Activated CD4-positive, alpha-beta T cell treated with anti-CD3 and anti-CD28 coated beads, Interleukin-2, amount 10 ng/mL, durations not matched to agents 24 days and 14 days (primary cell): ENCODE measurements around the gene TEX30. TPM values are rescaled to one million over a fixed set of nuclear protein-coding genes. Genes with fewer than 3 reads are reported as not detected.

Experiments
- DNase-seq: peaks from one replicate; pipeline ENCODE4 v3.0.0; 2022
- H3K27ac Mint-ChIP-seq: one replicate; pipeline ENCODE4 v1.8.0; 2022; ENCODE audit warnings: mild to moderate bottlenecking, mixed read lengths
- H3K27me3 Mint-ChIP-seq: one replicate; pipeline ENCODE4 v1.8.0; 2022; ENCODE audit warnings: mixed read lengths
- H3K36me3 Mint-ChIP-seq: one replicate; pipeline ENCODE4 v1.8.0; 2022; ENCODE audit warnings: low read depth, mild to moderate bottlenecking, mixed read lengths
- H3K4me1 Mint-ChIP-seq: one replicate; pipeline ENCODE4 v1.8.0; 2021; ENCODE audit warnings: mixed read lengths
- H3K4me3 Mint-ChIP-seq: one replicate; pipeline ENCODE4 v1.8.0; 2022; ENCODE audit warnings: mild to moderate bottlenecking, moderate library complexity, mixed read lengths
- H3K9me3 Mint-ChIP-seq: one replicate; pipeline ENCODE4 v1.8.0; 2021; ENCODE audit warnings: mixed read lengths
- intact Hi-C: fragments of 100-400 bp; cut with micrococcal nuclease; formaldehyde crosslinking; loops from one replicate; pipeline ENCODE4 v1.15.1; 2023
- total RNA-seq: library from RNA; stranded (reverse); gene quantifications from 2 replicates; pipeline ENCODE4 v1.2.3, GENCODE V29; 2022

The TEX30 gene
- total RNA-seq = 55.4 and 65.6 TPM in 2 replicates

DNA sequence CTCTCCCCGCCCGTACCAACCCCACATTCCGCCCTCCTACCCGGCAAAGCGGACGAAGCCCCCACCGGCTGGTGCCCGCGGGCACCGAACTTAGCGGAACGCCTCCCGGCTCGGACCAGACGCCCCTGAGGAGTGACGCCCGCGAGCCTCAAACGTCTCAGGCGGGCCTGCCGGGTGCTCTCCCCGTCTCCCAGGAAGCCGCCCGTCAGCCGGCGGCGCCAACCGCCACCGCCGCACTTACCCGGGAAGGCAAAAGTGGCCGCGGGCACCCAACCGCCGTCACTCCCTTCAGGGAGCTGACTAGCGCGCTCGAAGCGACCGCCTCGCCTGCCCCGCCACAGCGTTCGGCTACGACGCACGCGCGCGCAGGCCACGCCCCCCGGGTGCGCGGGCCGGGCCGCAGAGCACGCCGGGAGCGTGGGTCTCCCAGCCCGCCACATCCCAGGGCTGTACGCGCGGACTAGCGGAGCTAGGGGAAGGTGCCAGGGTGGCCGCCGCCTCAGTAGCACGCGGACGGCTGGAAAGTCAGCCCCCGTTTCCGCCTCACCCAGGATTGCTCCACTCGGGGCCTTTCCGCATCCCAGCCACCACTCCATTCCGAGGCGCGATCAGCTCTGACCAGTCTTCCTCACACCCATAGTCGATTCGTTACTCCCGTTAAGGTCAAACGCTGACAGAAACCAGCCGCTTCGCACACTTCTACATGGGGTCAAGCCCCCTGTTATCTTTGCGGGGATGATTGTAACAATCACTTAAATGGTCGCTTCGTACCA, at the start of gene TEX30:
TEX30 (minus strand) TSS at position 346 of the 773 bp plus-strand sequence. CDS start 3,760 bp downstream, outside the sequence.
- peak within 1 kb of the TSS; percentile 87 for H3K4me3 Mint-ChIP-seq
- peaks cover 21% of the 10 kb centered on the region for H3K36me3 Mint-ChIP-seq
- peaks cover 49% of the 10 kb centered on the region for H3K4me1 Mint-ChIP-seq
- H3K9me3 Mint-ChIP-seq = no peaks in the 10 kb centered on the region
- DNase-seq = peak; percentile 98
- H3K27me3 Mint-ChIP-seq = no peaks in the 10 kb centered on the region
- H3K27ac Mint-ChIP-seq = peak within 1 kb of the TSS; percentile 93
- intact Hi-C loops = loop anchor here (1.0 to 10.0 kb wide), 4 partner anchors 27 to 379 kb away; partner anchors contain the start of gene TPP2

DNA sequence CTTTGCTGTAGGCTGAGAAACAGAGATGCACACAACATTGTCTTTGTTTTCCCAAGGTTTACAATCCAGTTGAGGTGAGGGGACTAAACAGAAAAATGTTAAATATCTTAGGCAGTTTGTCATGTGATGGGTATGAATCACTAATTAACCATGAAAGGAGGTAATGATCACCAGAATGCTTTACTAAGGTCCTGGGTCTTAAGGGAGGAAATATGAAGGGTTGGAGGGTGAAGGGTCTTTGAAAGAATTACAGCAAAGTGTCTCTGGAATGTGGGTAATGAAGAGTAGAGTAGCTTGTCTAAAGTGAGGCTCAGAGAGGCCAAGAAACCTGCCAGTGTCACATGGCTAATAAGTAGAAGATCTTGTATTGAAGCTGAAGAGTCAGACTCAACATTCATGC, 44.3 kb upstream of the TEX30 start:
- Mint-ChIP-seq H3K36me3 (peaks cover 49% of the 10 kb centered on the region), H3K4me1 (peaks cover 11% of the 10 kb centered on the region), H3K27me3 (no peaks in the 10 kb centered on the region), H3K4me3 (no peak overlapping the region), H3K27ac (no peak overlapping the region), H3K9me3 (no peaks in the 10 kb centered on the region)
- intact Hi-C loops = no loop called here
- no peak for DNase-seq

DNA sequence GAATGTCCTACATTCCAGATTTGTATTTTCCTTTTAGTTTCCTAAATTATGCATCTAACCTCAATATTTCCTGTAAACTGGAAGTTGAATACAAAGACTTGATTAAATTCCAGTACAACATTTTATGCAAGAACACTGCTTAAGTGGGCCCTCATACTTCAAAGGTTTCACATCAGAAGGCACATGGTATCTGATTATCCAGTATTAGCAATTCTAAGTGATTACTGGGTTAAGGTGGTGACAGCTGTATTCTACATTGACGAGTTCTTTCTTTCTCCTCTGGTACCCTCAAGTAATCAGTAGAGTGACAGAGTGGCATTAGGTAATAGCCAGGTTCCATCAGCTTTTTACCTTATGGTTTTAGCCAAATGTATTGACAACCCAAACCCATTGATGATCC, 43.7 kb upstream of the TEX30 start:
- Mint-ChIP-seq H3K36me3 (peaks cover 48% of the 10 kb centered on the region), H3K4me1 (peaks cover 14% of the 10 kb centered on the region), H3K27me3 (no peaks in the 10 kb centered on the region), H3K27ac (no peak overlapping the region), H3K4me3 (no peak overlapping the region), H3K9me3 (peaks cover under 1% of the 10 kb centered on the region)
- DNase-seq = no peak
- intact Hi-C loops = no loop called here

DNA sequence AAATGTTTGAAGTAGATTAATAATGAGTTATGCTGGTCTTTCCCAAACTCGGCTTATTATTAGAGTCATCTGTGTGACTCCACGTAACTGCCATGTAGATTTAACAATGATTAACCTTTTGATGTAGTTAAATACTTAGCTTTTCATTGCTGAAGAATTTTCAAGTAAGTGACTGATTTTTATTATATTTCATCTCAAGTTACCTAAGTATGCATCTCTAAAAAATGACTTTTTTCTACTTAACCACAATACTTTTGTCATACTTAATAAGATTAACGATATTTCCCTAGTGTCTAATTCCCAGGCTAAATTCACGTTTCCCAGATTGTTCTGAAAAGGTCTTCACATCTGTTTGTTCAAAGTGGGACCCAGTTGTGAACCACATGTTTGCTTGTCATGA, 43.1 kb upstream of the TEX30 start:
- peaks cover 18% of the 10 kb centered on the region for H3K4me1 Mint-ChIP-seq
- no peak overlapping the region for H3K27ac Mint-ChIP-seq
- H3K36me3 Mint-ChIP-seq = peaks cover 48% of the 10 kb centered on the region
- intact Hi-C loops = no loop called here
- H3K9me3 Mint-ChIP-seq = peaks cover 5% of the 10 kb centered on the region
- no peak for DNase-seq
- no peak overlapping the region for H3K4me3 Mint-ChIP-seq
- no peaks in the 10 kb centered on the region for H3K27me3 Mint-ChIP-seq

DNA sequence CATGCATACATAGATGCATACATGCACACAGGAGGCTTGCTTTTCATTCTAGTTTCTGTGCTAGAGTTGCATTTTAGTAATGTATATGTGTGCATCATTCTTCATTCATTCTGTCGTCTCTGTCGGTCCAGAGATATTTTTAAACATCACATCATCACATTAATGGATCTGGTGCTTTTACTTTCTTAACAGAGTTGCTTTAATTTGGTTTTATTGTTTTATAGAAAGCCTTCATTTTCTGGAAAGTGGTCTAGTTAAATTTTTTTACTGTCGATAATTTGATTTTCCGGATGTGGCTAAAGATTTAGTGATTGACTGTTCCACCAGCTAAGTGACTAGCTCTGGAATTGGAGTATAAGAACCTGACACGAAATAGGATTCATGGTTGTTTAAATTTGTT, 42.2 kb upstream of the TEX30 start:
- intact Hi-C loops = loop anchor here (2.0 kb wide), 1 partner anchor 15 kb away; no protein-coding TSS in a partner anchor
- DNase-seq = no peak
- H3K9me3 Mint-ChIP-seq = peaks cover 5% of the 10 kb centered on the region
- peaks cover 18% of the 10 kb centered on the region for H3K4me1 Mint-ChIP-seq
- no peak overlapping the region for H3K4me3 Mint-ChIP-seq
- H3K36me3 Mint-ChIP-seq = peaks cover 57% of the 10 kb centered on the region
- H3K27ac Mint-ChIP-seq = no peak overlapping the region
- H3K27me3 Mint-ChIP-seq = no peaks in the 10 kb centered on the region

DNA sequence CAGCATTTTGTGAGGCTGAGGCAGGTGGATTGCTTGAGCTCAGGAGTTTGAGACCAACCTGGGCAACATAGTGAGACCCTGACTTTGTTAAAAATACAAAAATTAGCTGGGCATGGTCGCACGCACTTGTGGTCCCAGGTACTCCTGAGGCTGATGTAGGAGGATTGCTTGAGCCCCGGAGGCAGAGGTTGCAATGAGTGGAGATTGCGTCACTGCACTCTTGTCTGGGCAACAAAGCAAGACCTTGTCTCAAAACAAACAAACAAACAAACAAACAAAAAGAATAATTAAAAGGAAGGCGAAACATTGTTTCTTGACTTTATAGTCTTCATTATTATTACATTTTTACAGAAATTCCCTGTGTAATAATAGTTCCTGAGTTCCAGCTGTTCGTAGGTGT, 41.2 kb upstream of the TEX30 start:
- DNase-seq = no peak
- Mint-ChIP-seq H3K4me3 (no peak overlapping the region), H3K27me3 (no peaks in the 10 kb centered on the region), H3K9me3 (peaks cover 5% of the 10 kb centered on the region), H3K27ac (no peak overlapping the region), H3K4me1 (peaks cover 18% of the 10 kb centered on the region), H3K36me3 (peaks cover 57% of the 10 kb centered on the region)
- intact Hi-C loops = loop anchor here (2.0 kb wide), 1 partner anchor 14 kb away; no protein-coding TSS in a partner anchor

DNA sequence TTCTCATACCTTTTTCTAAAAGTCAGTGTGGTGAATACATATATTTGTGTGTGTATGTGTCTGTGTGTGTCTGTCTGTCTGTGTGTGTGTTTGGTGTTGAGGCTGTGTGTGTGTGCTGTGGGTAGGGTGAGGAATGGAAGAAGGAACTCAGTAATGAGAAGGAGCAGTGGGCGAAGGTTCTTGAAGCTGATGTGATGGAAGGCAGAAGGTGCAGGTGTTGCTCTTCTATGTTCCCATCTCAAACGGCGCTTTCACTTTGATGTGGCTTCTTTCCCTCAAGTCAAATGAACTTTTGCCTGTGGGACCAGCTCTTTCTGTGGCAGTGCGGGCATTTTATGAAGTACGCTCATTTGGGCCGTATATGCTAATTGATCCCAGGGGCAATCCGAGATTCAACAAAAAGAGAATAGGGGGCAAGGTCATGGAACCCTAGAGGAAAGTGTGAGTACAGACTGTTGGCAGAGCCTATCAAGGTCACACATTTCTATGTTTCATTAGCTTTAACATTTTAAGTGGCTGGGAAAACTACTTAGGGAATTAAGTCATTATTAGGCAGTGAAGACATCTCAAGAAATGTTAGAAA, 40.5 kb upstream of the TEX30 start:
- Mint-ChIP-seq H3K36me3 (peaks cover 57% of the 10 kb centered on the region), H3K27me3 (no peaks in the 10 kb centered on the region), H3K4me3 (peak overlapping the region; percentile 3), H3K9me3 (peaks cover 5% of the 10 kb centered on the region), H3K4me1 (peaks cover 18% of the 10 kb centered on the region), H3K27ac (peak overlapping the region; percentile 55)
- DNase-seq = no peak
- intact Hi-C loops = loop anchor here (2.0 kb wide), 1 partner anchor 13 kb away; no protein-coding TSS in a partner anchor

DNA sequence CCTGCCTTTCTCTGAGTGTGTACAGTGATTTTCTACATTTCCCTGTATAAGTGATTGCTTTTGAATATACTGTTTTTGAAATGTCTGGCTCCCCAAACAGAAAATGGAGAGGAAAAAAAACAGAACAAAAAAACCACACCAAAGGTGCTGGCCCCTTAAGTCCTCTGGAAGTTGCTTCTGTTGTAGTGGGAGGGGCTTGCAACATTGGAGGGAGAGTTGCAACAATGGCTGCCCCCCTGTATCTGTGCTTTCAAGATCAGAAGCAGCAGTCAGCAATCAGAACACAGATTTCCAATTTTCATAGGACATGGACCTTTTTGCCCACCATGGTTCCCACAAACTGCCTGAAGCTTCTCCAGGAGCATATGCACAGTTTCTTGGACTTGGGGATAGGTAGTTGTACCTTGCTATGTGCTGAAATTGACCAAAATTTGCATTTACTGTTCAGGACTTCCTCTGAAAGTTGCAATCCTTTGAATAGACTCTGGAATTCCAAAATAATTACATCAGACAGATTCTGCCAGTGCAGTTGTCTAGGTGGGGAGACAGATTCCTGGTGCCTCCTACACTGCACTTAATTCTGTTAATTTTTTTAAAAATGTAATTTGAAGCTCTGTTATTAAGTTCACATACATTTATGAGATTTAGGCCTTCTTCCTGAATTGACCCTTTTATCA, 39.2 kb upstream of the TEX30 start:
- Mint-ChIP-seq H3K36me3 (peaks cover 55% of the 10 kb centered on the region), H3K4me3 (no peak overlapping the region), H3K27ac (no peak overlapping the region), H3K4me1 (peaks cover 24% of the 10 kb centered on the region), H3K9me3 (peaks cover 5% of the 10 kb centered on the region), H3K27me3 (no peaks in the 10 kb centered on the region)
- DNase-seq = no peak
- intact Hi-C loops = no loop called here

DNA sequence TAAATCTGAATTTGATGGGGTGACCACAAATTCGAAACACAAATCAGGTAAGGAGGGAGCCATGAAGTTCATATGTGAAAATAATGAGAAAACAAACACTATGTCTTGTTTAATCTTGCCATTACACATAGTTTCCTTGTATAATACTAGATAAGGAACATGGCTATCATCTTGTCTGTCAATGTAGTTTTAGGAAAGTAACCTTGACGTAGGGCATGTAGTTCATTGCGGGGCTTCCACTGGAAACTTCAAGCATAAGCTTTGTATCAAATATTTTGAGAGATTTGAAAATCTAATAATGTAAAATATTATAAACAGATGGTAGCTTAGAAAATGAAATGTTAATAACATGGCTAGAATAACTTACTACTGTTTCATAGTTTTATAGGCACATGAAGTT, 34.1 kb upstream of the TEX30 start:
- intact Hi-C loops = no loop called here
- no peaks in the 10 kb centered on the region for H3K27me3 Mint-ChIP-seq
- H3K4me3 Mint-ChIP-seq = no peak overlapping the region
- peaks cover 56% of the 10 kb centered on the region for H3K36me3 Mint-ChIP-seq
- peaks cover 5% of the 10 kb centered on the region for H3K9me3 Mint-ChIP-seq
- no peak for DNase-seq
- H3K4me1 Mint-ChIP-seq = peaks cover 27% of the 10 kb centered on the region
- H3K27ac Mint-ChIP-seq = no peak overlapping the region

DNA sequence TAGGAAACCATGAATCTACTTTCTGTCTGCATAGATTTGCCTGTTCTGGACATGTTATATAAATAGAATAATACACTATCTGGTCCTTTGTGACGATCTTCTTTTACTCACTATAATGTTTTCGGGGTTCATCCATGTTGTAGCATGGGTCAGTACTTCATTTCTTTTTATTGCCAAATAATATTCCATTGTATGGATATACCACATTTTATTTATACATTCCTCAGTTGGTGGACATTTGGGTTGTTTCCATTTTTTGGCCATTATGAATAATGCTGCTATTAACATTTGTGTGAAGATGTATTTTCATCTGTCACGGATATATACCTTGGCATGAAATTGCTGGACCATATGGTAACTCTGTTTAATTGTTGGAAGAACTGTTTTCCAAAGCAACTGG, 32.1 kb upstream of the TEX30 start:
- intact Hi-C loops = no loop called here
- peaks cover 34% of the 10 kb centered on the region for H3K4me1 Mint-ChIP-seq
- H3K27ac Mint-ChIP-seq = no peak overlapping the region
- no peaks in the 10 kb centered on the region for H3K27me3 Mint-ChIP-seq
- peaks cover 43% of the 10 kb centered on the region for H3K36me3 Mint-ChIP-seq
- DNase-seq = no peak
- H3K4me3 Mint-ChIP-seq = no peak overlapping the region
- H3K9me3 Mint-ChIP-seq = no peaks in the 10 kb centered on the region

DNA sequence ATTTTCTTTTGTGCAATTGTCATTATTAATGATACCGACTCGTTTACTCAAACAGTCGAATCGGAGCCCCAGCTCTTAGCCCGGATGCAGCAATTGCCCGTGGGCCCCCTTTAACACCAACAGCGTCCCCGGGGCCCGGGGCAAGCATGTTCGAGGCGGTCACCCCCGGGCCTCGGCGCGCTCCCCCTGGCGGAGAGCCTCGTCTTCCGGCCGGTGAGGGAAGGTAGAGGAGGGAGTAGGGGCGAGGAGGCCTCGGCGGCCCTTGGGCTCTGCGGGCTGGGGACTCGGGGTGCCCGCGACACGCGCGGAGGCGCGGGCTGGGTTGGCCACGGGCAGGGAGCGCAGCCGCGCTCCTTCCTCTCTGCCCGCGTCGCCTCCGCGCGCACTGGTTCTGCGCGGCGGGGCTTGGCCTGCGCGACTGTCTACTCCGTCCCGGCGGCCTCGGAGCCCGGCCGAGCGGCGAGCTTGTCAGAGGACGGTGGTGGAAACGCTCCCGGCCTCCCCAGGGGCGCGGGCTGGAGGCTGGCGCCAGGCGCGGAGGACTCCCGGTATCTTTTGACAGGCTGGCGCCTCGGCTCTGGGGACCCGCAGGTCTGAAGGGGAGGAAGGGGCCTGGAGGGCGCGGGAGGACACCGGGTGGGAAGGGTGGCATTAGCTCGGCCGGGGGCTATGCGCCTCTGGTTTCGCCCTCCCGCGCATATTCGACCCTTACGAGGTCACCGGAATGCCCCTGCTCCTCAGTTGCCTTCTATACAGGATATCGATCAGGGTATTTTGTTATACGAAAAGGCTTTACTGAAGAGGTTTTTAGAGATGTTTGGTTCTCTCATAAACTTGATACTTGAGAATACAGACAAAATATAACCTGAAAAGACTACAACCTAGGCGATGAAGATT, 26.8 kb upstream of the TEX30 start:
- H3K4me1 Mint-ChIP-seq = peaks cover 31% of the 10 kb centered on the region
- intact Hi-C loops = loop anchor here (1.0 to 2.0 kb wide), 4 partner anchors 14 to 74 kb away; partner anchors contain the start of gene TEX30
- DNase-seq = peak; percentile 97
- peaks cover 20% of the 10 kb centered on the region for H3K36me3 Mint-ChIP-seq
- no peaks in the 10 kb centered on the region for H3K9me3 Mint-ChIP-seq
- peak overlapping the region; percentile 98 for H3K4me3 Mint-ChIP-seq
- peak overlapping the region; percentile 89 for H3K27ac Mint-ChIP-seq
- H3K27me3 Mint-ChIP-seq = no peaks in the 10 kb centered on the region

DNA sequence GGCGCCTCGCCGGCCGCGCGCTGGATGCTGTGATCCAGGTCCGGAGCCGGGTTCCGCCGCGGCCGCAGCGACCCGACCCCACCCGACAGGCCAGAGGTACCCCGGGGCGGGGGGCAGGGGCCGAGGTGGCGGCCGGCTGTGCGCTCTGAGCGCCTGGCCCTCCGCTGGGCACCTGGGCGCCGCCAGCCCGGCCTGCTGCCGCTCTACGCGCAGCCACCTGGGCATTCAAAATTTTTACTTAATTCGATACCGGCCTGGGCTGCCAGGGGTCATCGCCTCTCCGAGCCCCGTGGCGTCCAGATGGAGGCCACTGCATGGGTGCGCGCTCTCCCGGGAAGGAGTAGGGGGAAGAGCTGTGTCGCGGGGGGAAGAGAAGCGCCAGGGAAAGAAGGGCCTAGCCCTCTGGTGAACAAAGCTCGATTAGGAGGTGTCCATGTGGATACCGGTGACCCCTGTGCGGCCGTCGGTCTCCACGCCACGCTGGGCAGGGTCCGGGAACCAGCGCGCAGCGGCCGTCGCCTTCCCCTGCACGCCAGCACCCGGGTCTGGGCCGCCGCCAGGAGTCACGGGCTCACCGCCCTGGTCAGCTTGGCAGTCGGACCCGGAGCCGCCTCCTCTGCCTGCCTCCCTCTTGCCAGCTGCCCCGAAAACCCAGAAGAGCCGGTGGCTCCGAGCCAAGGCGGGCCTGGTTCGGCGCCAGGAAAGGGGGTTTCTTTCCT, 26.0 kb upstream of the TEX30 start:
- no peaks in the 10 kb centered on the region for H3K27me3 Mint-ChIP-seq
- no peaks in the 10 kb centered on the region for H3K9me3 Mint-ChIP-seq
- no peak for DNase-seq
- peak overlapping the region; percentile 92 for H3K27ac Mint-ChIP-seq
- peaks cover 18% of the 10 kb centered on the region for H3K36me3 Mint-ChIP-seq
- peaks cover 31% of the 10 kb centered on the region for H3K4me1 Mint-ChIP-seq
- peak overlapping the region; percentile 98 for H3K4me3 Mint-ChIP-seq
- intact Hi-C loops = loop anchor here (1.0 to 2.0 kb wide), 6 partner anchors 15 to 203 kb away; partner anchors contain the start of genes TEX30 and TPP2
